ENCODE data around the gene RAP1GAP2.
A peak's percentile ranks its signal among the peaks of the same experiment; 100 is the strongest.

RAP1GAP2 gene

GRCh38 chr17:2777242-2777867, 18.9 kb upstream of the RAP1GAP2 start (continued):
- TF ChIP-seq ZSCAN4 (tag by site-specific recombination; IDR thresholded peaks at IDR 0.05) (no peak), ZNF433 (tag by site-specific recombination; IDR thresholded peaks at IDR 0.05; ENCODE audit: low read depth) (no peak), REST (tag by site-specific recombination; IDR thresholded peaks at IDR 0.05) (no peak), SP7 (tag by site-specific recombination; IDR thresholded peaks at IDR 0.05) (no peak), ZNF521 (tag by site-specific recombination; IDR thresholded peaks at IDR 0.05) (no peak), ZNF169 (tag by site-specific recombination; IDR thresholded peaks at IDR 0.05) (no peak), ZBTB26 (tag by site-specific recombination; optimal IDR thresholded peaks at IDR 0.05) (no peak), ZNF18 (tag by site-specific recombination; IDR thresholded peaks at IDR 0.05) (0 out of 2 replicates have a peak, but pooled peaks have one; percentile 11), TSHZ1 (tag by site-specific recombination; IDR thresholded peaks at IDR 0.05; ENCODE audit: borderline replicate concordance) (no peak), ZFP69B (tag by site-specific recombination; IDR thresholded peaks at IDR 0.05) (no peak), ZNF23 (tag by site-specific recombination; IDR thresholded peaks at IDR 0.05; ENCODE audit: borderline replicate concordance) (no peak)

GRCh38 chr17:2778489-2778888, 17.7 kb upstream of the RAP1GAP2 start:
- ChIA-PET POLR2A (interaction anchor here (0.9 kb wide), 1 partner anchor 61 kb away, joined by 4 read pairs; no protein-coding TSS in a partner anchor), CTCF (interaction anchor here (0.6 to 1.9 kb wide), 6 partner anchors 8 to 82 kb away, joined by 3 to 15 read pairs (median 4); no protein-coding TSS in a partner anchor)
- Histone ChIP-seq H3K4me1 (ENCODE audit: control insufficient read depth, insufficient read depth, low read length) (0 out of 2 replicates have a peak, but pooled peaks cover 3% of the 10 kb centered on the region), H3K27ac (ENCODE audit: extremely low read depth, low read depth, low read length) (no peak overlapping the region), H3K4me3 (ENCODE audit: low read depth, low read length) (no peak overlapping the region), H3K36me3 (ENCODE audit: control insufficient read depth in 2 of 2, insufficient read depth in 1 of 2, low read length in 2 of 2) (no peaks in the 10 kb centered on the region), H3K9me3 (ENCODE audit: control insufficient read depth, insufficient read depth, low read depth, low read length) (no peaks in the 10 kb centered on the region)
- TF ChIP-seq RBAK (tag by site-specific recombination; IDR thresholded peaks at IDR 0.05) (no peak), ZNF701 (tag by site-specific recombination; IDR thresholded peaks at IDR 0.05) (no peak), ZNF211 (tag by site-specific recombination; IDR thresholded peaks at IDR 0.05; ENCODE audit: low read depth) (no peak), ZNF621 (tag by site-specific recombination; IDR thresholded peaks at IDR 0.05) (no peak), HOXD13 (CRISPR knock-in tag; IDR thresholded peaks at IDR 0.05; ENCODE audit: borderline replicate concordance) (no peak), KLF10 (tag by site-specific recombination; IDR thresholded peaks at IDR 0.05) (no peak), ZNF514 (tag by site-specific recombination; IDR thresholded peaks at IDR 0.05) (no peak), ZNF266 (tag by site-specific recombination; IDR thresholded peaks at IDR 0.05; ENCODE audit: low read depth) (no peak), ZNF416 (tag by site-specific recombination; IDR thresholded peaks at IDR 0.05) (no peak), WT1 (tag by site-specific recombination; IDR thresholded peaks at IDR 0.05) (no peak), INSM2 (tag by site-specific recombination; IDR thresholded peaks at IDR 0.05) (no peak)
